WERI-Rb-1 (cell line): Measurements from ENCODE around the gene ZNF283.

Experiments used
- DNase-seq: peaks from one replicate; pipeline ENCODE4 v3.0.0-alpha.2; 2020
- H3K27ac ChIP-seq: fragments of 250-450 bp; sonication (Bioruptor Pico); 2 replicates; pipeline ENCODE4 v1.5.1; 2020; ENCODE audit warnings: mild to moderate bottlenecking, moderate library complexity
- H3K27me3 ChIP-seq: fragments of 250-450 bp; sonication (Bioruptor Pico); 2 replicates; pipeline ENCODE4 v1.5.1; 2021; ENCODE audit warnings: mild to moderate bottlenecking, low read depth, moderate library complexity; ENCODE audit not compliant: insufficient read depth, severe bottlenecking
- H3K36me3 ChIP-seq: fragments of 250-450 bp; sonication (Bioruptor Pico); 2 replicates; pipeline ENCODE4 v1.5.1; 2020; ENCODE audit warnings: mild to moderate bottlenecking, moderate library complexity
- H3K4me3 ChIP-seq: 2 replicates; pipeline ENCODE4 v1.5.1; 2011; ENCODE audit warnings: low read depth, mild to moderate bottlenecking, control low read depth, low read length
- H3K9me3 ChIP-seq: fragments of 250-450 bp; sonication (Bioruptor Pico); 2 replicates; pipeline ENCODE4 v1.5.1; 2021; ENCODE audit warnings: mild to moderate bottlenecking, moderate library complexity; ENCODE audit not compliant: severe bottlenecking
- TF ChIP-seq, protein P1 (sequence below): IDR thresholded peaks from 2 replicates; pipeline ENCODE4 v1.5.1; 2011; ENCODE audit warnings: low read depth, mild to moderate bottlenecking, control low read depth, inconsistent platforms, low read length

ZNF283 gene

GRCh38 chr19:43826787-43827754 lies at the start of gene ZNF283:
TSS of gene ZNF283 (plus strand) at chr19:43827321. CDS start at chr19:43833505, 6,184 bp downstream.
- peak within 1 kb of the TSS; percentile 36; the same call in 1 of the 2 replicates for H3K27ac ChIP-seq
- peak; percentile 95 for DNase-seq
- H3K9me3 ChIP-seq, result no peaks in the 10 kb centered on the region

DNA sequence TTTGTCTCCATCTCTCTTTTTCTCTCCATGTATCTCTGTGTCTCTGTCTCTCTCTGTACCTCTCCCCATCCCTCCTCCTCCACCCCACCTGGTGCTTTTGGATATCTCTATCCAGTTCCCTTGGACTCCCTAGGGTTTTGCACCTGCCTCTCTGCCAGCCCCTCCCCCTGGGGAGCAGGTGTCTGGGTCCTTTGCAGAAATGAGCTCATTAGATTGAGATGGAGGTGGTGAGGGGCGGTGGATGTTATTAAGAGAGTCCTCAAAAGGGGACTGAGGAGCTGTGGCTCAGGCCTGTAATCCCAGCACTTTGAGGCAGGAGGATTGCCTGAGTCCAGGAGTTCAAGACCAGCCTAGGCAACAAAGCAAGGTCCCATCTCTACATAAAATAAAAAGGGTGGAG lies 48.5 kb upstream of the ZNF283 start:
- Histone ChIP-seq H3K36me3 (no peaks in the 10 kb centered on the region), H3K27ac (no peak overlapping the region), H3K9me3 (no peaks in the 10 kb centered on the region), H3K4me3 (no peak overlapping the region), H3K27me3 (no peaks in the 10 kb centered on the region)
- TF ChIP-seq, protein P1, sequence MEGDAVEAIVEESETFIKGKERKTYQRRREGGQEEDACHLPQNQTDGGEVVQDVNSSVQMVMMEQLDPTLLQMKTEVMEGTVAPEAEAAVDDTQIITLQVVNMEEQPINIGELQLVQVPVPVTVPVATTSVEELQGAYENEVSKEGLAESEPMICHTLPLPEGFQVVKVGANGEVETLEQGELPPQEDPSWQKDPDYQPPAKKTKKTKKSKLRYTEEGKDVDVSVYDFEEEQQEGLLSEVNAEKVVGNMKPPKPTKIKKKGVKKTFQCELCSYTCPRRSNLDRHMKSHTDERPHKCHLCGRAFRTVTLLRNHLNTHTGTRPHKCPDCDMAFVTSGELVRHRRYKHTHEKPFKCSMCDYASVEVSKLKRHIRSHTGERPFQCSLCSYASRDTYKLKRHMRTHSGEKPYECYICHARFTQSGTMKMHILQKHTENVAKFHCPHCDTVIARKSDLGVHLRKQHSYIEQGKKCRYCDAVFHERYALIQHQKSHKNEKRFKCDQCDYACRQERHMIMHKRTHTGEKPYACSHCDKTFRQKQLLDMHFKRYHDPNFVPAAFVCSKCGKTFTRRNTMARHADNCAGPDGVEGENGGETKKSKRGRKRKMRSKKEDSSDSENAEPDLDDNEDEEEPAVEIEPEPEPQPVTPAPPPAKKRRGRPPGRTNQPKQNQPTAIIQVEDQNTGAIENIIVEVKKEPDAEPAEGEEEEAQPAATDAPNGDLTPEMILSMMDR, result no peak
- DNase-seq, result no peak

More at GRCh38 chr19:43826787-43827754, at the start of gene ZNF283:
- no peaks in the 10 kb centered on the region for H3K27me3 ChIP-seq
- H3K4me3 ChIP-seq, result peak within 1 kb of the TSS; percentile 64
- TF ChIP-seq, protein P1, result no peak
- H3K36me3 ChIP-seq, result peaks cover 23% of the 10 kb centered on the region

DNA sequence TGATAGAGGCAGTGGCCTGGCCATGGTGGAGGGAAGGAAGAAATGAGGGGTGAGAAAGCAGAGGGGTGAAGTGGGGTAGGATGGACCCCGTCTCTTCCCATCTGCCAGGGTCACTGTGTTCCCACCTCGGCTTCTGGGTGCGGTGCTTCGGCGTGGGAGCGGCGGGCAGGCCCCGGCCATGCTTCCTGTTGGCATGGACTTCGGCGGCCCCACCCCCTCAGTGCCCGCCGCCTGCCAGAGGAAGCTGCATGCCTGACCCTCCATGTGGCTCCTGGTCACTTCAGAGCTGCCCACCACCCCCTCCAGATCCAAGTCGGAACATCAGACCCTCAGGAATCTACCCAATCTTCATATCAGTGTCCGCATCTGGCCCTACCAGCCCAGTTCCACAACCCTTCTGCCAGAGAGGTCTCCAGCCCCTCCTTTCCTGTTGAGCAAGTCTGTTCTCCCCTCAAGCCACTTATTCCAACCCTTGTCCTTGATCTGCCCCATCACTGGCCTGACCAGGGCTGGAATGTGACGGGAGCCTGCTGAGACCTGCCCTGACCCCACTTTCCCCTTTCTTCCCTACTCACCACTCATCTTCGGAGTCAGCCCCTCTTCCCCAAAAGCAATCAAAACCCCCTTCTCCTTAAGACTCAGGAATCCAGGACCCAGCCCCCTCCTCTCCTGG lies 47.8 kb upstream of the ZNF283 start:
- H3K9me3 ChIP-seq, result no peaks in the 10 kb centered on the region
- no peaks in the 10 kb centered on the region for H3K27me3 ChIP-seq
- H3K4me3 ChIP-seq, result no peak overlapping the region
- no peaks in the 10 kb centered on the region for H3K36me3 ChIP-seq
- DNase-seq, result no peak
- no peak overlapping the region for H3K27ac ChIP-seq
- TF ChIP-seq, protein P1, result no peak

GRCh38 chr19:43779820-43780219 lies 47.3 kb upstream of the ZNF283 start:
- no peaks in the 10 kb centered on the region for H3K36me3 ChIP-seq
- H3K27me3 ChIP-seq, result no peaks in the 10 kb centered on the region
- TF ChIP-seq, protein P1, result no peak
- no peak overlapping the region for H3K4me3 ChIP-seq
- H3K9me3 ChIP-seq, result no peaks in the 10 kb centered on the region
- DNase-seq, result no peak
- H3K27ac ChIP-seq, result no peak overlapping the region

DNA sequence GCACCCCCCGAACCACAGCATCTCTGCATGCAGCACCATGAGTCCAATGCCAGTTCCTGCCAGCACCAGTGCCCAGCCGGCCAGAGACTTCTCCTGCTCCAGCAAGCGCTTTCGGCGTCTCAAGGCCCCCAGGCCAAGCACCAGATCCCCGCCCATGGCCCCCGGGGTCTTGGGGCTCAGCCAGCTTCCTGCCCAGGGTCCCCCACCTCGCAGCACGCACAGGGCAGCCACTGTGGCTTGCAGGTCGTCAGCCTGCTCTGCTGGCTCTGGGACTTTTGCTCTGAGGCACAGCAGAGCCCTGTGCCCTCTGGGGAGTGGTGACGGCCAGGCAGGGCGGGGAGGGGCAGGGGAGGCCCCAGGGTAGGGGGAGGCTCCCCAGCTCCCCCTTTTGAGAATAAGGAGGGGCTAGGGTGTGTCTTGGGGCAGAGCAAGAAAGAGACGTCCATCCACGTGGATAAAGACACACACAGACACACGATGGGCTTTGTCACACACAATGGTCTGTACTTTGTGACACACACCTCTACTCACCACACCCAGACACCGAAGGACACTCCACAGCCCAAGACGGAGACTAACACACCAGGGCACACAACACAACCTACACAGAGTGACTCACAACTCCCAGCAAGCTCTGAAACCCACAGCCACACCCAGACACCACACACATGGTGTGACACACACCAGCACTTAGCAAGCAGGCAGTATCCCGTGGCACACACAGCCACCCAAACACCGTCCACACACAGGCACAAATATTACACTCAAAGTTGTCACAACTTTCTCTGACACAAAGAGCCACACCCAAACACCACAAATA lies 46.2 kb upstream of the ZNF283 start, which contains the start of gene KCNN4:
TSS of gene KCNN4 (minus strand) at position 268 of the 820 bp plus-strand sequence. CDS start at position 156, 112 bp downstream.
- DNase-seq, result no peak
- Histone ChIP-seq H3K9me3 (no peaks in the 10 kb centered on the region), H3K27ac (no peak within 1 kb of the TSS), H3K36me3 (no peaks in the 10 kb centered on the region), H3K27me3 (no peaks in the 10 kb centered on the region), H3K4me3 (no peak within 1 kb of the TSS)
- TF ChIP-seq, protein P1, result no peak
